Mesenchymal stem cell (in vitro differentiated cells and primary cell): Measurements from ENCODE around the gene TFG.
"Not testable (repeated sequence)": the region's sequence is repeated elsewhere in the genome, so short reads cannot be mapped to it uniquely, and the experiment has no call there.

ENCODE experiments used
- DNase-seq: peaks from one replicate; pipeline ENCODE4 v3.0.0-alpha.2; 2013
- H2AFZ ChIP-seq: one replicate; pipeline ENCODE4 v1.6.1; 2013; ENCODE audit warnings: low read depth, mild to moderate bottlenecking, control low read depth, inconsistent platforms, low read length, moderate library complexity
- H2AK5ac ChIP-seq: 2 replicates; pipeline ENCODE4 v1.6.1; 2013; ENCODE audit warnings: low read length, moderate library complexity, mild to moderate bottlenecking, inconsistent platforms; ENCODE audit not compliant: severe bottlenecking
- H2BK120ac ChIP-seq: one replicate; pipeline ENCODE4 v1.6.1; 2013; ENCODE audit warnings: low read depth, mild to moderate bottlenecking, inconsistent platforms, low read length, moderate library complexity
- H2BK12ac ChIP-seq, 2 experiments: one replicate each; pipeline ENCODE4 v1.6.1; 2013; ENCODE audit warnings: inconsistent platforms in 2 of 2, low read length in 2 of 2, mild to moderate bottlenecking in 2 of 2, moderate library complexity in 2 of 2, control low read depth in 1 of 2
- H2BK15ac ChIP-seq: one replicate; pipeline ENCODE4 v1.6.1; 2013; ENCODE audit warnings: mild to moderate bottlenecking, low read depth, inconsistent platforms; ENCODE audit not compliant: poor library complexity, severe bottlenecking
- H2BK5ac ChIP-seq: 2 replicates; pipeline ENCODE4 v1.6.1; 2013; ENCODE audit warnings: low read depth, mild to moderate bottlenecking, low read length, control low read depth, inconsistent platforms; ENCODE audit not compliant: poor library complexity, severe bottlenecking
- H3K14ac ChIP-seq, 2 experiments: one replicate each; pipeline ENCODE4 v1.6.1; 2013; ENCODE audit warnings: inconsistent platforms in 2 of 2, low read length in 2 of 2, control low read depth in 1 of 2, mild to moderate bottlenecking in 1 of 2, moderate library complexity in 1 of 2
- H3K18ac ChIP-seq, 2 experiments: one replicate each; pipeline ENCODE4 v1.6.1; 2013; ENCODE audit warnings: inconsistent platforms in 2 of 2, low read length in 2 of 2, control low read depth in 1 of 2, low read depth in 1 of 2, mild to moderate bottlenecking in 1 of 2
- H3K23ac ChIP-seq, 2 experiments: one replicate each; pipeline ENCODE4 v1.6.1; 2013; ENCODE audit warnings: inconsistent platforms in 2 of 2, low read length in 2 of 2, mild to moderate bottlenecking in 2 of 2, moderate library complexity in 2 of 2, control low read depth in 1 of 2
- H3K27ac ChIP-seq: 2 replicates; pipeline ENCODE4 v1.5.1; 2013; ENCODE audit warnings: mild to moderate bottlenecking, moderate library complexity, low read length, control low read depth, inconsistent platforms; ENCODE audit not compliant: poor library complexity, severe bottlenecking
- H3K27me3 ChIP-seq, 2 experiments: 2 replicates each; pipeline versions ENCODE4 v1.6.1 to v1.7.0; 2013; ENCODE audit warnings: low read length in 2 of 2, mild to moderate bottlenecking in 2 of 2, moderate library complexity in 2 of 2, control low read depth in 1 of 2, inconsistent platforms in 1 of 2; ENCODE audit not compliant: control insufficient read depth in 1 of 2, insufficient read depth in 1 of 2
- H3K36me3 ChIP-seq, 2 experiments: 2 replicates each; pipeline versions ENCODE4 v1.6.1 to v1.7.0; 2013; ENCODE audit warnings: low read length in 2 of 2, control low read depth in 1 of 2, inconsistent platforms in 1 of 2, low read depth in 1 of 2, mild to moderate bottlenecking in 1 of 2; ENCODE audit not compliant: insufficient read depth in 2 of 2, control insufficient read depth in 1 of 2
- H3K4ac ChIP-seq, 2 experiments: one replicate each; pipeline ENCODE4 v1.6.1; 2013; ENCODE audit warnings: inconsistent platforms in 2 of 2, low read length in 2 of 2, mild to moderate bottlenecking in 2 of 2, moderate library complexity in 2 of 2, control low read depth in 1 of 2, low read depth in 1 of 2
- H3K4me1 ChIP-seq: 2 replicates; pipeline ENCODE4 v1.6.1; 2013; ENCODE audit warnings: low read depth, low read length, control low read depth; ENCODE audit not compliant: control insufficient read depth, insufficient read depth
- H3K4me2 ChIP-seq: 2 replicates; pipeline ENCODE4 v1.6.1; 2013; ENCODE audit warnings: low read length, mild to moderate bottlenecking, inconsistent platforms; ENCODE audit not compliant: poor library complexity, severe bottlenecking
- H3K4me3 ChIP-seq, 2 experiments: 2 replicates each; pipeline versions ENCODE4 v1.5.1 to v1.7.0; 2013; ENCODE audit warnings: low read length in 2 of 2, mild to moderate bottlenecking in 2 of 2, control low read depth in 1 of 2, low read depth in 1 of 2; ENCODE audit not compliant: insufficient read depth in 1 of 2
- H3K79me1 ChIP-seq: replicated peaks from 2 replicates; pipeline ENCODE4 v1.6.1; 2013; ENCODE audit warnings: mild to moderate bottlenecking, control low read depth, low read length, inconsistent platforms; ENCODE audit not compliant: poor library complexity, severe bottlenecking
- H3K9ac ChIP-seq: 2 replicates; pipeline ENCODE4 v1.7.0; 2013; ENCODE audit warnings: mild to moderate bottlenecking, low read length, moderate library complexity
- H3K9me3 ChIP-seq: 2 replicates; pipeline ENCODE4 v1.7.0; 2013; ENCODE audit warnings: mild to moderate bottlenecking, low read length; ENCODE audit not compliant: control insufficient read depth
- H4K8ac ChIP-seq: one replicate; pipeline ENCODE4 v1.6.1; 2013; ENCODE audit warnings: inconsistent platforms, mild to moderate bottlenecking, low read length, moderate library complexity
- H4K91ac ChIP-seq: one replicate; pipeline ENCODE4 v1.6.1; 2013; ENCODE audit warnings: mild to moderate bottlenecking, low read length, inconsistent platforms
- WGBS: methylation state at CpG from one replicate; pipeline ENCODE4 v1.1.7; 2013; ENCODE audit warnings: mixed read lengths; 5-methylcytosine and 5-hydroxymethylcytosine counted together

TFG gene

DNA sequence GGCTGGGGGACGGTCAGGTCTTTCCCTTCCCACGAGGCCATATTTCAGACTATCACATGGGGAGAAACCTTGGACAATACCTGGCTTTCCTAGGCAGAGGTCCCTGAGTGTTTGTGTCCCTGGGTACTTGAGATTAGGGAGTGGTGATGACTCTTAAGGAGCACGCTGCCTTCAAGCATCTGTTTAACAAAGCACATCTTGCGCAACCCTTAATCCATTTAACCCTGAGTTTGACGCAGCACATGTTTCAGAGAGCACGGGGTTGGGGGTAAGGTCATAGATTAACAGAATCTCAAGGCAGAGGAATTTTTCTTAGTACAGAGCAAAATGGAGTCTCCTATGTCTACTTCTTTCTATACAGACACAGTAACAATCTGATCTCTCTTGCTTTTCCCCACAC lies 42.6 kb upstream of the TFG start:
- not testable (repeated sequence) for H3K36me3 ChIP-seq

DNA sequence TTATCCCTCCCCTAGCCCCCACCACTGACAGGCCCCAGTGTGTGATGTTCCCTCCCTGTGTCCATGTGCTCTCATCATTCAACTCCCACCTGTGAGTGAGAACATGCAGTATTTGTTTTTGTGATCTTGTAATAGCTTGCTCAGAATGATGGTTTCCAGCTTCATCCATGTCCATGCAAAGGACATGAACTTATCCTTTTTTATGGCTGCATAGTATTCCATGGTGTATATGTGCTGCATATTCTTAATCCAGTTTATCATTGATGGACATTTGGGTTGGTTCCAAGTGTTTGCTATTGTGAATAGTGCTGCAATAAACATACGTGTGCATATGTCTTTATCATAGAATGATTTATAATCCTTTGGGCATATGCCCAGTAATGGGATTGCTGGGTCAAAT lies 42.0 kb upstream of the TFG start:
- H2BK5ac ChIP-seq, result not testable (repeated sequence)

More for the DNA sequence above, 42.6 kb upstream of the TFG start:
- WGBS, result 0% methylated on average over 1 of the region's 6 CpGs
- H3K4me2 ChIP-seq, H3K4me1 ChIP-seq, H2BK12ac ChIP-seq, H2BK5ac ChIP-seq, H2AK5ac ChIP-seq, H2AFZ ChIP-seq, H3K14ac ChIP-seq, H3K18ac ChIP-seq, H4K8ac ChIP-seq, DNase-seq, H2BK15ac ChIP-seq, H3K27ac ChIP-seq, H3K9me3 ChIP-seq, H3K27me3 ChIP-seq, H3K9ac ChIP-seq, H4K91ac ChIP-seq, H2BK120ac ChIP-seq, H3K23ac ChIP-seq, H3K4me3 ChIP-seq, H3K79me1 ChIP-seq, H3K4ac ChIP-seq: not testable (repeated sequence)

DNA sequence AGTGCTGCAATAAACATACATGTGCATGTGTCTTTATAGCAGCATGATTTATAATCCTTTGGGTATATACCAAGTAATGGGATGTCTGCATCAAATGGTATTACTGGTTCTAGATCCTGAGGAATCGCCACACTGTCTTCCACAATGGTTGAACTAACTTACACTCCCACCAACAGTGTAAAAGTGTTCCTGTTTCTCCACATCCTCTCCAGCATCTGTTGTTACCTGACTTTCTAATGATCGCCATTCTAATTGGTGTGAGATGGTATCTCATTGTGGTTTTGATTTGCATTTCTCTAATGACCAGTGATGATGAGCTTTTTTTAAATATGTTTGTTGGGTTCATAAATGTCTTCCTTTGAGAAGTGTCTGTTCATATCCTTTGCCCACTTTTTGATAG lies 38.3 kb upstream of the TFG start:
- not testable (repeated sequence) for H4K8ac ChIP-seq, H3K4me1 ChIP-seq, H3K79me1 ChIP-seq, H4K91ac ChIP-seq, H3K27ac ChIP-seq, H2BK15ac ChIP-seq, H3K4me3 ChIP-seq, H3K27me3 ChIP-seq, H2AK5ac ChIP-seq, H3K9ac ChIP-seq, H2AFZ ChIP-seq, H3K36me3 ChIP-seq, H3K4me2 ChIP-seq, H2BK120ac ChIP-seq, H3K14ac ChIP-seq, H3K23ac ChIP-seq, H2BK12ac ChIP-seq, H3K9me3 ChIP-seq, H2BK5ac ChIP-seq, DNase-seq, H3K18ac ChIP-seq, H3K4ac ChIP-seq
- WGBS, result no CpG with 5 or more reads among the region's 2 CpGs

More for the DNA sequence above, 42.0 kb upstream of the TFG start:
- H3K79me1 ChIP-seq, H3K36me3 ChIP-seq, DNase-seq, H3K9me3 ChIP-seq, H3K18ac ChIP-seq, H3K4me3 ChIP-seq, H3K14ac ChIP-seq, H3K4ac ChIP-seq, H3K4me1 ChIP-seq, H2AFZ ChIP-seq, H2BK120ac ChIP-seq, H3K9ac ChIP-seq, H4K8ac ChIP-seq, H4K91ac ChIP-seq, H2BK12ac ChIP-seq, H3K27me3 ChIP-seq, H2AK5ac ChIP-seq, H3K27ac ChIP-seq, H2BK15ac ChIP-seq, H3K23ac ChIP-seq, H3K4me2 ChIP-seq: not testable (repeated sequence)
- WGBS, result no CpG with 5 or more reads among the region's 1 CpG

DNA sequence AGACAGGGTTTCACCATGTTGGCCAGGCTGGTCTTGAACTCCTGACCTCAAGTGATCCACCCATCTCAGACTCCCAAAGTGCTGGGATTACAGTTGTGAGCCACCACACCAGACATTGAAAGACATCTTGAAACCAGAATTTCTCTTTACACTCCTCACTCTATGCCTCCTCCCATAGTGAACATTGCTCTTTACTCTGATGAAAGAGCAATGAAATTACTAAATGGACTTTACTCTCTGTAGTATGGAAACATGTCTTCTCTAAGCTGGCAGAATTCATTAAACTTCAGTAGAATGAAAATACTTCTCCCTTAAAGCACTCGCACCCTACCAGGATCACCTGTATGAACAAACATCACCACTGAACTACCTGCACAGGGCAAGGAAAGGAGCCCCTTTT lies 27.8 kb upstream of the TFG start:
- Histone ChIP-seq H3K9ac (no peak overlapping the region), H4K8ac (no peak overlapping the region), H3K9me3 (peaks cover 13% of the 10 kb centered on the region), H3K27ac (no peak overlapping the region), H3K14ac (no peak overlapping the region), H2BK120ac (no peak overlapping the region), H3K18ac (no peak overlapping the region), H3K23ac (no peak overlapping the region), H3K4me2 (no peak overlapping the region), H2AK5ac (no peak overlapping the region), H4K91ac (no peak overlapping the region), H3K79me1 (no peaks in the 10 kb centered on the region), H3K4me3 (no peak overlapping the region), H3K36me3 (no peaks in the 10 kb centered on the region), H2BK5ac (no peak overlapping the region), H3K4me1 (no peaks in the 10 kb centered on the region), H3K27me3 (no peaks in the 10 kb centered on the region), H2AFZ (no peak overlapping the region), H2BK15ac (no peak overlapping the region), H2BK12ac (no peak overlapping the region), H3K4ac (no peak overlapping the region)
- 95% methylated on average over 1 of the region's 1 CpG for WGBS
- no peak for DNase-seq
